ENCODE data around the gene TIMP2. TPM values are rescaled to one million over a fixed set of nuclear protein-coding genes. Genes with fewer than 3 reads are reported as not detected.

Gene TIMP2
- total and polyA plus RNA-seq, 2 of the 13 experiments (the other 11 are each of a cell fraction or from before 2014, with no cell fraction given): 3.8 to 8.5 TPM

DNA sequence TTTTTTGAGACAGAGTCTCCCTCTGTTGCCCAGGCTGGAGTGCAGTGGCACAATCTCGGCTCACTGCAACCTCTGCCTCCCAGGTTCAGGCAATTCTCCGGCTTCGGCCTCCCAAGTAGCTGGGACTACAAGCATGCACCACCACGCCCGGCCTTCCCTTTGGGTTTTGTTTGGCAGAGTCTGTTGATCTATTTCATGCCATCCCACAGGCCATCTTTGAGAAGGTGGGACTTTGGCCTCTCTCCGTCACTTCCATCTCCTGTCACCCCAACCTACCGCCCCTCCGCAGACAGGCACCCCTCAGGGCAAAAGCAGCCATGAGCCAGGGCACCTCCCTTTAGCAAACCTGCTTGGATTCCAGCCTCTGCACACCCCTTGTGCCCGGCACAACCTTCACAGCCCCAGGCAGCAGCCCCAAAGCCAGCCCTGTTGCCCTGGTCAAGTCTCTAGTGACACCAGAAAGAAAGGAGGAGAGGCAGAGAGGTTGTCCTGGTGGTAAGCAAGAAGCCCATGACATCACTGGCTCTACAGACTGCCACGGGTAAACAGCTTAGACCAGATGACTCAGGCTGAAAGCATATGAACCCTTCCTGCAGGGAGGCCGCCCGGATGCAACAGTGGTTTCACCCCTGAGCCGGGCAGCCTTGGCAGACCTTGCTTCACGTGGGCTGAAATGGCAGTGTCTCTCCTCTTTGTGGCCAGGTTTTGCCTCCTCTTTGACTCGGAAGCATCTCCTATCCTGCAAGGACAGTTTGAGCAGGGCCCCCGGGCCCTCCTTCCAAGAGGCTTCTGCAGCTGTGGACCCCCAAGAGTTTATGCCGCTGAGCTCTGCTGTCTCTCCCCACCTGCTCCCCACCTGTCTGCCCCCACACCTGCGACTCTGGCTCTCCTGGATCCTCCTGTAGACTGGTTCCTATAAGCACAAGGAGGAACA, 8.1 kb upstream of the TIMP2 start (continued):
- TF ChIP-seq, protein P1, sequence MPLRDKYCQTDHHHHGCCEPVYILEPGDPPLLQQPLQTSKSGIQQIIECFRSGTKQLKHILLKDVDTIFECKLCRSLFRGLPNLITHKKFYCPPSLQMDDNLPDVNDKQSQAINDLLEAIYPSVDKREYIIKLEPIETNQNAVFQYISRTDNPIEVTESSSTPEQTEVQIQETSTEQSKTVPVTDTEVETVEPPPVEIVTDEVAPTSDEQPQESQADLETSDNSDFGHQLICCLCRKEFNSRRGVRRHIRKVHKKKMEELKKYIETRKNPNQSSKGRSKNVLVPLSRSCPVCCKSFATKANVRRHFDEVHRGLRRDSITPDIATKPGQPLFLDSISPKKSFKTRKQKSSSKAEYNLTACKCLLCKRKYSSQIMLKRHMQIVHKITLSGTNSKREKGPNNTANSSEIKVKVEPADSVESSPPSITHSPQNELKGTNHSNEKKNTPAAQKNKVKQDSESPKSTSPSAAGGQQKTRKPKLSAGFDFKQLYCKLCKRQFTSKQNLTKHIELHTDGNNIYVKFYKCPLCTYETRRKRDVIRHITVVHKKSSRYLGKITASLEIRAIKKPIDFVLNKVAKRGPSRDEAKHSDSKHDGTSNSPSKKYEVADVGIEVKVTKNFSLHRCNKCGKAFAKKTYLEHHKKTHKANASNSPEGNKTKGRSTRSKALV (CRISPR knock-in tag; IDR thresholded peaks at IDR 0.05): 0 out of 2 replicates have a peak, but pooled peaks have one; percentile 37
- TF ChIP-seq, protein P2, sequence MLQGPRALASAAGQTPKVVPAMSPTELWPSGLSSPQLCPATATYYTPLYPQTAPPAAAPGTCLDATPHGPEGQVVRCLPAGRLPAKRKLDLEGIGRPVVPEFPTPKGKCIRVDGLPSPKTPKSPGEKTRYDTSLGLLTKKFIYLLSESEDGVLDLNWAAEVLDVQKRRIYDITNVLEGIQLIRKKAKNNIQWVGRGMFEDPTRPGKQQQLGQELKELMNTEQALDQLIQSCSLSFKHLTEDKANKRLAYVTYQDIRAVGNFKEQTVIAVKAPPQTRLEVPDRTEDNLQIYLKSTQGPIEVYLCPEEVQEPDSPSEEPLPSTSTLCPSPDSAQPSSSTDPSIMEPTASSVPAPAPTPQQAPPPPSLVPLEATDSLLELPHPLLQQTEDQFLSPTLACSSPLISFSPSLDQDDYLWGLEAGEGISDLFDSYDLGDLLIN (CRISPR knock-in tag; IDR thresholded peaks at IDR 0.05; ENCODE audit: borderline replicate concordance): no peak
- TF ChIP-seq GPN1 (CRISPR knock-in tag; IDR thresholded peaks at IDR 0.05; ENCODE audit: borderline replicate concordance) (no peak), ZNF44 (CRISPR knock-in tag; IDR thresholded peaks at IDR 0.05) (no peak), ETV5 (CRISPR knock-in tag; IDR thresholded peaks at IDR 0.05; ENCODE audit: borderline replicate concordance) (peak; percentile 95), ELF4 (CRISPR knock-in tag; IDR thresholded peaks at IDR 0.05; ENCODE audit: borderline replicate concordance) (no peak), SCMH1 (CRISPR knock-in tag; IDR thresholded peaks at IDR 0.05; ENCODE audit: borderline replicate concordance) (no peak), TEAD3 (CRISPR knock-in tag; optimal IDR thresholded peaks at IDR 0.05; ENCODE audit: borderline replicate concordance) (peak; percentile 83), MEIS1 (CRISPR knock-in tag; IDR thresholded peaks at IDR 0.05; ENCODE audit: borderline replicate concordance) (peak; percentile 15; the same call in 1 of the 2 replicates), KAT8 (CRISPR knock-in tag; IDR thresholded peaks at IDR 0.05) (peak; percentile 46; the same call in 1 of the 2 replicates), TBX2 (CRISPR knock-in tag; IDR thresholded peaks at IDR 0.05; ENCODE audit: borderline replicate concordance) (0 out of 2 replicates have a peak, but pooled peaks have one; percentile 5), NRL (CRISPR knock-in tag; IDR thresholded peaks at IDR 0.05; ENCODE audit: borderline replicate concordance) (0 out of 2 replicates have a peak, but pooled peaks have one; percentile 38), SMARCE1 (IDR thresholded peaks at IDR 0.05; ENCODE audit: borderline replicate concordance) (no peak)
- TF ChIP-seq, protein P3, sequence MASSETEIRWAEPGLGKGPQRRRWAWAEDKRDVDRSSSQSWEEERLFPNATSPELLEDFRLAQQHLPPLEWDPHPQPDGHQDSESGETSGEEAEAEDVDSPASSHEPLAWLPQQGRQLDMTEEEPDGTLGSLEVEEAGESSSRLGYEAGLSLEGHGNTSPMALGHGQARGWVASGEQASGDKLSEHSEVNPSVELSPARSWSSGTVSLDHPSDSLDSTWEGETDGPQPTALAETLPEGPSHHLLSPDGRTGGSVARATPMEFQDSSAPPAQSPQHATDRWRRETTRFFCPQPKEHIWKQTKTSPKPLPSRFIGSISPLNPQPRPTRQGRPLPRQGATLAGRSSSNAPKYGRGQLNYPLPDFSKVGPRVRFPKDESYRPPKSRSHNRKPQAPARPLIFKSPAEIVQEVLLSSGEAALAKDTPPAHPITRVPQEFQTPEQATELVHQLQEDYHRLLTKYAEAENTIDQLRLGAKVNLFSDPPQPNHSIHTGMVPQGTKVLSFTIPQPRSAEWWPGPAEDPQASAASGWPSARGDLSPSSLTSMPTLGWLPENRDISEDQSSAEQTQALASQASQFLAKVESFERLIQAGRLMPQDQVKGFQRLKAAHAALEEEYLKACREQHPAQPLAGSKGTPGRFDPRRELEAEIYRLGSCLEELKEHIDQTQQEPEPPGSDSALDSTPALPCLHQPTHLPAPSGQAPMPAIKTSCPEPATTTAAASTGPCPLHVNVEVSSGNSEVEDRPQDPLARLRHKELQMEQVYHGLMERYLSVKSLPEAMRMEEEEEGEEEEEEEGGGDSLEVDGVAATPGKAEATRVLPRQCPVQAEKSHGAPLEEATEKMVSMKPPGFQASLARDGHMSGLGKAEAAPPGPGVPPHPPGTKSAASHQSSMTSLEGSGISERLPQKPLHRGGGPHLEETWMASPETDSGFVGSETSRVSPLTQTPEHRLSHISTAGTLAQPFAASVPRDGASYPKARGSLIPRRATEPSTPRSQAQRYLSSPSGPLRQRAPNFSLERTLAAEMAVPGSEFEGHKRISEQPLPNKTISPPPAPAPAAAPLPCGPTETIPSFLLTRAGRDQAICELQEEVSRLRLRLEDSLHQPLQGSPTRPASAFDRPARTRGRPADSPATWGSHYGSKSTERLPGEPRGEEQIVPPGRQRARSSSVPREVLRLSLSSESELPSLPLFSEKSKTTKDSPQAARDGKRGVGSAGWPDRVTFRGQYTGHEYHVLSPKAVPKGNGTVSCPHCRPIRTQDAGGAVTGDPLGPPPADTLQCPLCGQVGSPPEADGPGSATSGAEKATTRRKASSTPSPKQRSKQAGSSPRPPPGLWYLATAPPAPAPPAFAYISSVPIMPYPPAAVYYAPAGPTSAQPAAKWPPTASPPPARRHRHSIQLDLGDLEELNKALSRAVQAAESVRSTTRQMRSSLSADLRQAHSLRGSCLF (CRISPR knock-in tag; IDR thresholded peaks at IDR 0.05; ENCODE audit: borderline replicate concordance): no peak
- TF ChIP-seq, protein P4, sequence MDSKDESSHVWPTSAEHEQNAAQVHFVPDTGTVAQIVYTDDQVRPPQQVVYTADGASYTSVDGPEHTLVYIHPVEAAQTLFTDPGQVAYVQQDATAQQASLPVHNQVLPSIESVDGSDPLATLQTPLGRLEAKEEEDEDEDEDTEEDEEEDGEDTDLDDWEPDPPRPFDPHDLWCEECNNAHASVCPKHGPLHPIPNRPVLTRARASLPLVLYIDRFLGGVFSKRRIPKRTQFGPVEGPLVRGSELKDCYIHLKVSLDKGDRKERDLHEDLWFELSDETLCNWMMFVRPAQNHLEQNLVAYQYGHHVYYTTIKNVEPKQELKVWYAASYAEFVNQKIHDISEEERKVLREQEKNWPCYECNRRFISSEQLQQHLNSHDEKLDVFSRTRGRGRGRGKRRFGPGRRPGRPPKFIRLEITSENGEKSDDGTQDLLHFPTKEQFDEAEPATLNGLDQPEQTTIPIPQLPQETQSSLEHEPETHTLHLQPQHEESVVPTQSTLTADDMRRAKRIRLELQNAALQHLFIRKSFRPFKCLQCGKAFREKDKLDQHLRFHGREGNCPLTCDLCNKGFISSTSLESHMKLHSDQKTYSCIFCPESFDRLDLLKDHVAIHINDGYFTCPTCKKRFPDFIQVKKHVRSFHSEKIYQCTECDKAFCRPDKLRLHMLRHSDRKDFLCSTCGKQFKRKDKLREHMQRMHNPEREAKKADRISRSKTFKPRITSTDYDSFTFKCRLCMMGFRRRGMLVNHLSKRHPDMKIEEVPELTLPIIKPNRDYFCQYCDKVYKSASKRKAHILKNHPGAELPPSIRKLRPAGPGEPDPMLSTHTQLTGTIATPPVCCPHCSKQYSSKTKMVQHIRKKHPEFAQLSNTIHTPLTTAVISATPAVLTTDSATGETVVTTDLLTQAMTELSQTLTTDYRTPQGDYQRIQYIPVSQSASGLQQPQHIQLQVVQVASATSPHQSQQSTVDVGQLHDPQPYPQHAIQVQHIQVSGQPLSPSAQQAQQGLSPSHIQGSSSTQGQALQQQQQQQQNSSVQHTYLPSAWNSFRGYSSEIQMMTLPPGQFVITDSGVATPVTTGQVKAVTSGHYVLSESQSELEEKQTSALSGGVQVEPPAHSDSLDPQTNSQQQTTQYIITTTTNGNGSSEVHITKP (CRISPR knock-in tag; IDR thresholded peaks at IDR 0.05; ENCODE audit: low read depth): peak; percentile 94
